K562 (cell line): Measurements from ENCODE around the gene STX3. TPM values are rescaled to one million over a fixed set of nuclear protein-coding genes. Genes with fewer than 3 reads are reported as not detected.
A peak's percentile ranks its signal among the peaks of the same experiment; 100 is the strongest.

ENCODE experiments used
- ARNT ChIP-seq, 2 experiments: fragments of 450-650 bp; IDR thresholded peaks; 2 replicates each; pipeline ENCODE4 v1.6.1; 2016; ENCODE audit warnings: mild to moderate bottlenecking in 1 of 2
- ATF1 ChIP-seq, 2 experiments: fragments of 450-650 bp in 1 of 2; IDR thresholded peaks; 2 replicates each; pipeline ENCODE4 v1.6.1; 2016; ENCODE audit warnings: missing compliant biosample characterization in 1 of 2, missing genetic modification characterization in 1 of 2
- CREB1 ChIP-seq, 2 experiments: sonication (generic) in 1 of 2; formaldehyde crosslinking in 1 of 2; IDR thresholded peaks; 2 replicates each; pipeline versions ENCODE4 v1.6.1 to v1.8.0; 2012 to 2022; ENCODE audit warnings: inconsistent platforms in 1 of 2, mild to moderate bottlenecking in 1 of 2, missing genetic modification reagents in 1 of 2, moderate library complexity in 1 of 2
- CREM ChIP-seq: IDR thresholded peaks from 2 replicates; pipeline ENCODE4 v1.6.1; 2014; ENCODE audit warnings: antibody characterized with exemption, low read depth
- CTCFL ChIP-seq: IDR thresholded peaks from 2 replicates; pipeline ENCODE4 v1.6.1; 2011; ENCODE audit warnings: borderline replicate concordance, low read depth, mild to moderate bottlenecking, moderate library complexity, low read length; ENCODE audit not compliant: insufficient read depth, poor library complexity, severe bottlenecking
- E2F4 ChIP-seq: sonication (generic); formaldehyde crosslinking; IDR thresholded peaks from 2 replicates; pipeline ENCODE4 v1.8.0; 2022; ENCODE audit warnings: mild to moderate bottlenecking, low read depth, missing genetic modification reagents
- HNRNPLL ChIP-seq: fragments of 200-400 bp; formaldehyde crosslinking; IDR thresholded peaks from 2 replicates; pipeline ENCODE4 v1.6.1; 2017; ENCODE audit warnings: low read length, low read depth, mild to moderate bottlenecking; ENCODE audit not compliant: poor library complexity, severe bottlenecking
- MAFG ChIP-seq: fragments of 450-650 bp; conservative IDR thresholded peaks from 2 replicates; pipeline ENCODE4 v1.6.1; 2016; ENCODE audit warnings: missing genetic modification characterization, missing compliant biosample characterization
- PML ChIP-seq: IDR thresholded peaks from 2 replicates; pipeline ENCODE4 v1.6.1; 2012; ENCODE audit warnings: low read length, inconsistent platforms
- RAD51 ChIP-seq: fragments of 450-650 bp; IDR thresholded peaks from 2 replicates; pipeline ENCODE4 v1.7.1; 2016; ENCODE audit warnings: low read depth, mild to moderate bottlenecking, borderline replicate concordance
- REST ChIP-seq, 2 experiments: fragments of 450-650 bp; formaldehyde crosslinking in 1 of 2; IDR thresholded peaks; 2 replicates each; pipeline versions ENCODE4 v1.4.0 to v1.6.1; 2014 to 2020; ENCODE audit warnings: mild to moderate bottlenecking in 2 of 2, borderline replicate concordance in 1 of 2, low read depth in 1 of 2
- SNRNP70 ChIP-seq: fragments of 200-400 bp; formaldehyde crosslinking; optimal IDR thresholded peaks from 2 replicates; pipeline ENCODE3; 2017; ENCODE audit warnings: low read depth, low read length
- TOE1 ChIP-seq, 2 experiments: fragments of 450-650 bp in 1 of 2; sonication (generic) in 1 of 2; formaldehyde crosslinking in 1 of 2; IDR thresholded peaks; 2 replicates each; pipeline versions ENCODE4 v1.7.1 to v1.8.0; 2016 to 2022; ENCODE audit warnings: borderline replicate concordance in 2 of 2, mild to moderate bottlenecking in 2 of 2, antibody characterized with exemption in 1 of 2, inconsistent platforms in 1 of 2, low read depth in 1 of 2, missing genetic modification reagents in 1 of 2, moderate library complexity in 1 of 2
- XRCC5 ChIP-seq: fragments of 200-400 bp; formaldehyde crosslinking; IDR thresholded peaks from 2 replicates; pipeline ENCODE4 v1.6.1; 2017; ENCODE audit warnings: low read depth, mild to moderate bottlenecking, low read length
- ZNF140 ChIP-seq: fragments of 250-450 bp; sonication (Bioruptor Pico); IDR thresholded peaks from 2 replicates; pipeline ENCODE4 v1.8.0; 2021; ENCODE audit warnings: moderate library complexity, mild to moderate bottlenecking, inconsistent platforms
- polyA plus RNA-seq, 8 experiments: library from polyadenylated mRNA; depleted of rRNA in 4 of 8; stranded (reverse) in 5 of 8; unstranded in 3 of 8; fragments of >200 nt; fragmentation: Nextera tagmentation in 2 of 8; fragmentation: Illumina TruSeq in 1 of 8; extraction: Ambion mirVana in 2 of 8; extraction: Trizol in 1 of 8; gene quantifications; 2 replicates each; pipeline versions ENCODE4 v1.2.1 to v1.2.3, GENCODE V29; 2011 to 2014; ENCODE audit warnings: inconsistent platforms in 1 of 8, missing spikeins in 1 of 8
- total RNA-seq, 7 experiments: library from RNA; depleted of rRNA in 6 of 7; stranded (reverse); fragments of >200 nt in 6 of 7; fragmentation: Illumina TruSeq in 2 of 7; extraction: Trizol in 2 of 7; gene quantifications; 2 replicates each; pipeline versions ENCODE4 v1.2.1 to v1.2.3, GENCODE V29; 2011 to 2021; ENCODE audit warnings: low replicate concordance in 1 of 7

STX3 gene
- total and polyA plus RNA-seq, 9 of the 15 experiments (the other 6 are each of a cell fraction or from before 2014, with no cell fraction given), result 12.0 to 91.6 (median 48.7) TPM

DNA sequence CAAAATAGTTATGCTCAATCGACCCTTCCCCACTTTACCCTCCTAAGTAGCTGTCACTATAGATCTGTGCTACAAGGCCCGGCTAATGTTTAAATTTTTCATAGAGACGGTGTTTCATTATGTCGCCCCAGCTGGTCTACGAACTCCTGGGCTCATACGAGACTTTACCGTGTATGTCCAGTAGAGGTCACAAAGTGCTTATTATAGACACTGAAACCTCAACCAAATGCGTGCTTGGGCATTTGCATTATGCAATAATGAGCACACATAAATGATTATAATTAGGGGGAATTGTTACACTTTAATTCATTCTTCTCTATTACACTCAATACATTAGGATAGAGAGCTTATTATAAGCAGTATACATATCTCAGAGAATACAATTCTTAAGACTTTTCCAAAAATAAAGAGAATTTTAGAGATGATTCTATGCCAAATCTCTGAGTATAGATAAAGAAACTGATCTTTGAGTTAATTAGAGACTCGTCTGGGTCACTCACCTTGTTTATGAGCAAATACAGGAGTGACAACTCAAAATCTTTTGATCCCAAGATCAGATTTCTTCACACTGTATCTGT, 67.9 kb downstream of the STX3 start (continued):
- TF ChIP-seq PML, result no peak
- no peak for TF ChIP-seq E2F4
- no peak for TF ChIP-seq TOE1 (IDR thresholded peaks at IDR 0.05; ENCODE audit: borderline replicate concordance)
- no peak for TF ChIP-seq TOE1 (CRISPR knock-in tag; IDR thresholded peaks at IDR 0.05; ENCODE audit: borderline replicate concordance, low read depth)
- TF ChIP-seq RAD51, result no peak
- peak; percentile 93 for TF ChIP-seq REST (IDR thresholded peaks at IDR 0.05; ENCODE audit: borderline replicate concordance)
- no peak for TF ChIP-seq REST (CRISPR knock-in tag; IDR thresholded peaks at IDR 0.05; ENCODE audit: low read depth)
- 0 out of 2 replicates have a peak, but pooled peaks have one; percentile 39 for TF ChIP-seq CREM
- no peak for TF ChIP-seq HNRNPLL
- 0 out of 4 replicates have a peak, but pooled peaks of 1 of the 2 experiments have one; percentile 29 for TF ChIP-seq ARNT (IDR thresholded peaks at IDR 0.05)
- TF ChIP-seq SNRNP70, result no peak
- no peak for TF ChIP-seq ZNF140 (CRISPR knock-in tag)
- TF ChIP-seq XRCC5, result no peak
- TF ChIP-seq ATF1 (CRISPR knock-in tag; IDR thresholded peaks at IDR 0.05), result no peak
- 0 out of 2 replicates have a peak, but pooled peaks have one; percentile 32 for TF ChIP-seq ATF1 (tag; IDR thresholded peaks at IDR 0.05)
- no peak for TF ChIP-seq MAFG (tag)
- no peak for TF ChIP-seq CREB1 (IDR thresholded peaks at IDR 0.05)
- TF ChIP-seq CREB1 (CRISPR knock-in tag; IDR thresholded peaks at IDR 0.05), result no peak
- TF ChIP-seq CTCFL, result no peak
